NT2/D1 (cell line): ENCODE results near the gene SH2D3C.

Experiments used
- SUZ12 ChIP-seq: IDR thresholded peaks from 2 replicates; pipeline ENCODE4 v1.6.1; 2011; ENCODE audit not compliant: insufficient read length, insufficient read depth; ENCODE audit errors: extremely low read depth
- YY1 ChIP-seq: IDR thresholded peaks from 2 replicates; pipeline ENCODE4 v1.6.1; 2011; ENCODE audit not compliant: insufficient read length, insufficient read depth
- ZNF274 ChIP-seq: IDR thresholded peaks from 2 replicates; pipeline ENCODE4 v1.6.1; 2011; ENCODE audit warnings: mild to moderate bottlenecking, low read depth, low read length

DNA sequence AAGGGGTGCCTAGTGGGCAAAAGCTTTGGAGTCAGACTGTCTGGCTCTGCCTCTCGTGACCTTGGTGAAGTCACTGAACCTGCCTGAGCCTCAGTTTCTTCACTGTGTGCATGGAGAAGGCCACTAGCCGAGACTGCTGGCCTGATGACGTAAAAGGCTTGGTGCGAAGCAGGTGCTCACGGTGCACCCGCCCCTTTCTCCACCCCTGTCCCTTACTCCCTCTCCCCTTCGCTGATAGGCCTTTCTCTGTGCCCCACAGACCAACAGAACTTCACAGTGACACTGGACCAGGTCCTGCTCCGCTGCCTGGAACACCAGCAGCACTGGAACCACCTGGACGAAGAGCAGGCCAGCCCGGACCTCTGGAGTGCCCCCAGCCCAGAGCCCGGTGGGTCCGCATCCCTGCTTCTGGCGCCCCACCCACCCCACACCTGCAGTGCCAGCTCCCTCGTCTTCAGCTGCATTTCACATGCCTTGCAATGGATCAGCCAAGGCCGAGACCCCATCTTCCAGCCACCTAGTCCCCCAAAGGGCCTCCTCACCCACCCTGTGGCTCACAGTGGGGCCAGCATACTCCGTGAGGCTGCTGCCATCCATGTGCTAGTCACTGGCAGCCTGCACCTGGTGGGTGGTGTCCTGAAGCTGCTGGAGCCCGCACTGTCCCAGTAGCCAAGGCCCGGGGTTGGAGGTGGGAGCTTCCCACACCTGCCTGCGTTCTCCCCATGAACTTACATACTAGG, 34.6 kb upstream of the SH2D3C start:
- TF ChIP-seq SUZ12 (no peak), YY1 (no peak), ZNF274 (no peak)
